Superior temporal gyrus (tissue), 1 donor: Measurements from ENCODE around the gene HMSD.
A peak's percentile ranks its signal among the peaks of the same experiment; 100 is the strongest.

Source experiments
- DNase-seq: peaks from one replicate; pipeline ENCODE4 v3.0.0-alpha.2; 2016; ENCODE audit errors: extremely low spot score

The HMSD gene

DNA sequence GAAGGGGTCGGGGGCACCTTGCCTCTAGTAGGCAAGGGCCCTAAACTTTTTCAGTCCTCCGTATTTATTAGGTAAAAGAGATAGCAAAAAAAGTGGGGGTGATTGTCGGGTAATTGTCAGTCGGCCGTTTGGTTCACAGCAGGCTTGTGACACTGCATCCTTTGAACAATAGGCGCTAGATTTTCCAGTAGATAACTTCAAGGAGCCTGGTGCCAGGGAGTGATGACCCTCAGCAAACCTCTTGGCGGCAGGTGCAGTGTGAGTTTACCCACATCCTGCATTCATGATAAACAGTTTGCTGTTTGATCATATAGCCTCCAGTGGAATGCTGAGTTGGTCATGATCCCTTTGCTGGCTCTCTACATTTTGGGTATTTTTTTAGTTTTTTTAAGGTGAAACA is 43.6 kb downstream of the HMSD start:
- no peak for DNase-seq

- DNase-seq = peak; percentile 80
Observed at GRCh38 chr18:63994783-63995399, 45.8 kb downstream of the HMSD start.

DNA sequence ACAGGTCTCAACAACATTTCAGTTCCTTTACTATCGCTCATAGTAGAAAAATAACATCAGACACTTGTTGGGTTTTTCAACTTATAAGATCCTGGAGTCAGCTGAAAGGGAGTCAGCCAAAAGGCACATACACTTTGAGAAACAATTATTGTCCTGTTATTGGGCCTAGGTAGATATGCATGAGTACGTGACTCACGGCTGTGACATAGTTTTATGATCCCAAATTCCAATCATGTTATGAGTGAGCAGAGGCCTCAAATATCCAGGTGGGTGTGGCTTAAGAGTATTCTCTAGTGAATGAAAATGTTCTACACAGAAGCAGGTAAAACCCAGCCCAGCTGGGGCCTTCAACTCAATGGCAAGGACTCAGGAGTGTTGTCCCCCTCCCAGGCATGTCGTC is 47.9 kb downstream of the HMSD start:
- DNase-seq = no peak

DNA sequence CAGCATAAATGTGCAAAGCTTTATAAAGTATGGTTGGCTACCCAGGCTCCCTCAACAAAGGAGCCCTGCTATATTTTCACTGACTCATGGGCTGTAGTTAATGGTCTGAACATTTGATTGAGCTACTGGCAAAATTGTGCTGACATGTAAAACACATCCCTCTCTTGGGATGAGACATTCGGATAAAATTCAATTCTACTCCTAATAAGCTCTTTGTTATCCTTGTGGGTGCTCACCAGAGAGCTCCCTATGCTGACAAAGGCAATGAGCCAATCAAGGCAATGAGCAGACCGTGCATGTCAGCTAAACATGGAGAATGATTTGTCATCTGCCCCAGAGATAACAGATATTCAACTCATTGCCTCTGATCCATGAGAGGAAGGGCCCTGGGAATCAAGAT is 48.5 kb downstream of the HMSD start:
- no peak for DNase-seq

DNA sequence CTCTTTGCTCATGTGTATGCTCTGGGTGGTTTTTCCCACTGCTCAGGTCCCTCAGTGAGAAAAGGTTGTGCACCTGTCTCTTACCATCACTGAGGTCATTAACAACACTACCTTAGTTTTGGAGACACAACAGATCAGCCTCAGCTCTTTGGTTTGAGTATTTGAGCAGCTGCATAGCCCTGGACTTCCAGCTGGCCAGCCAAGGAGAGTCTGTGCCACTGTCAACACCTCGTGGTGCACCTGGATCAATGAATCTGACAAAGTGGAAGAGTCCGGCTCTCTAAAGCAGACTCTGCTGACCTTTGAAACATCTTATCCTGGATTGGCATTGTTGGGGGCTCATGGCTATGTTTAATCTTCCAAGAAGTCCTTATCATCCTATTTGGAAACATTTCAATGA is 50.8 kb downstream of the HMSD start:
- no peak for DNase-seq

GRCh38 chr18:64002581-64002980 is 53.5 kb downstream of the HMSD start:
- no peak for DNase-seq

DNA sequence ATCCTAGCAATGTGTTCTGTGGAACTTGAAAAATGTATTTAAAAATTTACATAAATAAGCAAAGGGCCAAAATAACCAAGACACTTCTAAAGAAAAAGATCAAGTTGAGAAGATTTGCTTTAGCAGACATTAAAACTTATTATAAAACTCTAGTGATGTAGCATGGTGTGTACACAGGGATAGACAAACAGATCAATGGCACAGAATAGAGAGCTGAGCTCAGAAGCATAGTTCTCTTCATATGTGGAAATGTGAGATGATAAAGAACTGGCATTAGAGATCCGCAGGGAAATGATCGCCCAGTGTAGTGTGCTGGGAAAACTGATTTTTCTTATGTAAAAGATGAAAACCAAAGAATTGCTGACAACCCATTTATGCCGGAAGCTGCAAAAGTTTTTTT is 60.2 kb downstream of the HMSD start:
- DNase-seq = no peak
